Esophagus mucosa (tissue), 1 donor: ENCODE data around the gene ZRANB1. TPM values are rescaled to one million over a fixed set of nuclear protein-coding genes. Genes with fewer than 3 reads are reported as not detected.

Experiments
- ATAC-seq: fragments of 200-7000 bp; cut with Tn5 transposase; one replicate; pipeline ENCODE4 v1.9.1; 2020
- total RNA-seq: library from RNA; stranded (reverse); gene quantifications from one replicate; pipeline ENCODE4 v1.2.4, GENCODE V29; 2023
- donor health status: DM: yes; HTN: yes; CAD: no.

The ZRANB1 gene
- total RNA-seq, 1 donor from 2014 or later = 14.2 TPM

DNA sequence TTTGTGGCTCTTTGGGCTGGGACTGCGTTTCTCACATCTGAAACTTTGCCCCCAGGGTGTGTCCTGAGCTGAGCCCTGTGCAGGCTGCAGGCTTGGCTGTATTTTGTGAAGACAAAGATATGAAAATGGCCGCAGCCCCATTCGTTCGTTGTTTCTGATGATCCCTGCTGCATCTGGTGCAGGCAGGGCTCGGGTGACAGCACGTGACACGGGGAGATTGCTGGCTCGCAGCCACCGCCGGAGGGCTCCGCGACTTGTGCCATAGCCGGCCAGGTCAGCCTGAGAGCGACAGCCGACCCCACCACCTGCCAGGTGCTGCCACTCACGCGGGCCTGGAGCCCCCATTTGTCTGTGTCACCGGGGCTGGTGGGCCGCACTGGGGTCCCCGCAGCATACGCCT lies 81.3 kb downstream of the ZRANB1 start:
- ATAC-seq = no peak

DNA sequence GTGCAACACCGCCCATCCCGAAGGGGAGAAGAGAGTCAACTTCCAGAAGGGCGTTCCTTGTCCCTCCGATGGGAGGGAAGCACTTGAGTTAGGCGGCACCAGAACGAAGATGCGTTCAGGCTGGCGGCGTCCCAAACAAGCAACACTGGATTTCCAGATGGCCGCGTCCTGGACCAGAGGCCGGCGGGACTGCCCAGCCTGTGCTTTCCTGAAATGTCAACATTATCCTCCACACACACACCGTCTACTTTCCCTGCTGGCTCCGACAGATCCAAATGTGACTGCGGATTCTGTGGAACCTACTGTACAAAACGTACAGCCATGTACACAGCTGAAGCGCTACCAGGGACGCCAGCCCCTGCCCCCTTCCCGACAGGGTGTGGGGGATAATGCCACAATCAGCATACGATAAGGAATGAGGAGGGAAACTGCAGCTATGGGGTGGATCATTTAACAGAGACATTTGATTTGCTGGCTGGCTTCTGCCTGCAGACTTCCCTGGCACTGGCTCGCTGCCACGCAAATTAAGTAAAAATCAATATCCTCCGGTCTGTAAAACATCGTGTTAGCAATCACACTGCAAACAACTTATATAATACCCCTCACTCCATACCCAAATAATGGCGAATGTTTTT lies 82.1 kb downstream of the ZRANB1 start:
- ATAC-seq = no peak

- ATAC-seq = no peak
Measured at GRCh38 chr10:125024497-125025234, 82.7 kb downstream of the ZRANB1 start.

DNA sequence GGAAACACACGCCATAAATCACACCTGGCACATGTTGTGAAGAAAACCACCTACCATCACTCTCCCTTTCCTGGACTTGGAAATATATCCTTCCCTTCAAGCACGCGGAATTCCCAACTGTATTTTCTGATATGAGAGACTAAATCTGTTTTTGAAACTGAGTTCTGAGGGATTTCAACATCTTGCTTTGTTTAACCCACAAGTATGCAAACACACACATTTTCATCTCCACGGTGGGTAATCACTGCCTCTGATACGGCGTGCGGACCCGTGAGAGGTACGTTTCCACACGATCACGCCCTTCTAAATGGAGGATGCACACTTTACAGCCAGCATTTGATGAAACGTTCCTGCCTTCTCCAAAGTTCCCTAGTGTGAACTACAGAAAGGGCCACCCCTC lies 83.4 kb downstream of the ZRANB1 start:
- ATAC-seq = no peak

DNA sequence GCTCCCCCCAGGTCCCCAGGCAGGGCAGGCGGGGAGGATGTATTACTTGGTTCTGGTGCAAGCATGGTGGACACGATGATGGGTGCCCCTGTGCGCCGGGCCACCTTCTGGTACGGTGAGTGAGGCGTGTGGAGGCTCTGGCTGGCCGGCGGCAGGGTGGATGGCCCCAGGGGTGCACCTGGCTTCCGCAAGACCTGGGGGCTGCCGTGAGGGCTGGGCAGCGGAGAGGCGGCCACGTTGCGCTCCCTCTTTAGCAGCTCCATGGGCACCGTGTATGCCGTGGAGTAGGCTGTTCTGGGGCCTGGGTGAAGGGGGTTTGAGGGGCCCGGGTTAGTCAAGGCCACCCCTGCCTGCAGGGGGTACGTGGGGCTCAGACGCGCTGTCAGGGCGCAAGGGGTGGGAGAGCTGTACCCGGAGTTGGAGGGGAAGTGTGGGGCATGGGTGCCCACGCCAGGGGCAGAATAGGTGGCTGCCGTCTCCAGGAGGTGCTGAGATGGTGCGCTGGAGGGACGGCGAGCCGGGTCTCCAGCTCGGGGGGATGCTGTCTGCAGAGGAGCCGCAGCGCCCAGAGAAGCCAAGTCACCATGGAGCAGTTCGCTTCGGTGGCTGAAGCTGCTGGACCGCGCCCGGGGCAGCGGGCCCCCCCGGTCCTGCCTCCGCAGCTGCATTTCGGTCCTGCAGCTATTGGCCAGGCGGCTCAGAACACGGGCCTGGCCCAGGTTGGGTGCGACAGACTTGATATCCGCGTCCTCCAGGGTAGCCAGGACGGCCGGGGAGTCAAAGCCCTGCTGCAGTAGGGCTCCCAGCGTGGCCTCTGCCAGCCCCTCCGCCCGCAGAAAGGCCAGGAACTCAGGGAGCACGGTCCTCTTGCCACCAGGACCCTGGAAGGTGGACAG lies 84.4 kb downstream of the ZRANB1 start:
- no peak for ATAC-seq

DNA sequence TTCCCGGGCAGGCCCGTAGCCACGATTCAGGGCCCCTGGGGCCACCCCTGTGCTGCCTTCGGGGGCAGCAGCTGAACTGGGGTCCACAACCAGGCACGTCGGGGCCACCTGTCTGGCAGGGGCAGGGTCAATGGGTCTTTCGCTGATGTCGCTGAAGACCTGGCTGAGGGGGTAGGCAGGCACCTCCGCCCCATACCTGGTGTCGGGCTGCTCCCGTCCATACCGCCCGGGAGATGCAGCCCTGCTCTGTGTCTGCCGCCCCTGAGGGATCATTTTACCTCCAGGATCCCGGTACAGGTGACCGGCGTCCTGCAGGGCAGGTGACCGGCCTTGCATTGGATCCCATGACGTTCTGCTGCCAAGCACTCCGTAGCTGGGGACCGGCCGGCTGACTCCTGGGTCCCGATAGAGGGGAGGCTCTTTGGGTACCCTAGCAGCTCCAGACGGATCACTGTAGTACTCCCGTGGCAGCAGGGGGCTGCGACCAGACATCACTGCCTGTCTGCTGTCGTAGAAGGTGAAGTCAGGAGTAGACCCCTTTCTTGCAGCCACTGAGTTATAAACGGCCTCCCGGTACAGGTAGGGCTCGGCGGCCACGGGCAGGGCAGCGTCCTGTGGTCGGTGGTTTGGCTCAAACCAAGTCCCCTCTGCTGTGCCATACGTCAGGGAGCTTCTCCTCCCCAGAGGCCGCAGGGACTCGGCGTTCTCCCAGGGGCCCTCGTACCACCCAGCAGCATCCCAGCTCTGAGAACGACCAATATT lies 85.2 kb downstream of the ZRANB1 start:
- ATAC-seq = no peak

GRCh38 chr10:125027871-125028869 lies 86.2 kb downstream of the ZRANB1 start:
- peak; percentile 62 for ATAC-seq

DNA sequence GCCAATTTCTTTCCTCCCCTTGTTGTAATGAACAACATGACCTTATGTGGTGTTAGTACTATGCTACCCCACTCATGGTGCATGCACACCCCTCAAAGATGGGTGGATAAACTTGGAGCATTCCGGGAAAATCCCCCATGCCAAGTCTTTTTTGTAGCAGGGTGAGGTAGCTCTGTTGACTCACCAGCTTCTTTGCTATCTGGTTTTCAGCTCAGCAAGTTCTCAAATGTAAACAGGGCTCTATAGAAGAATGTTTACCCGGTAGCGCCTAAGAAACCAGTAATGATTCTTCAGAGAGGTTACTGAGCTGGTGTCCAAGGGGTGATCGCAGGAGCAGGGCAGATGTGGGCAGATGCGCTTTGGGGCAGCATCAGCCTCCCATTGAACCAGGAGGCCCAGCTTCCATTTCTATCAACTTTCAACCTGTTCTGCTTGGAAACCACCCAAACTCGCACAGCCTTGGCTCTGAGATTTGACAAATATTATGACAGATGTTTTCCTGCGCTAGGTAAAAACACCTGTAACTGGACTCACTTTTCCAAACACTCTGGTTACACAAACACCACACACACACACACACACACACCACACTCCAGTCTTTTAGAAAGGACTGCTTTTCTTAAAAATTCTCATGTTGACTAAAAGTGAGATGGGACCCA lies 87.8 kb downstream of the ZRANB1 start:
- ATAC-seq = peak; percentile 55

DNA sequence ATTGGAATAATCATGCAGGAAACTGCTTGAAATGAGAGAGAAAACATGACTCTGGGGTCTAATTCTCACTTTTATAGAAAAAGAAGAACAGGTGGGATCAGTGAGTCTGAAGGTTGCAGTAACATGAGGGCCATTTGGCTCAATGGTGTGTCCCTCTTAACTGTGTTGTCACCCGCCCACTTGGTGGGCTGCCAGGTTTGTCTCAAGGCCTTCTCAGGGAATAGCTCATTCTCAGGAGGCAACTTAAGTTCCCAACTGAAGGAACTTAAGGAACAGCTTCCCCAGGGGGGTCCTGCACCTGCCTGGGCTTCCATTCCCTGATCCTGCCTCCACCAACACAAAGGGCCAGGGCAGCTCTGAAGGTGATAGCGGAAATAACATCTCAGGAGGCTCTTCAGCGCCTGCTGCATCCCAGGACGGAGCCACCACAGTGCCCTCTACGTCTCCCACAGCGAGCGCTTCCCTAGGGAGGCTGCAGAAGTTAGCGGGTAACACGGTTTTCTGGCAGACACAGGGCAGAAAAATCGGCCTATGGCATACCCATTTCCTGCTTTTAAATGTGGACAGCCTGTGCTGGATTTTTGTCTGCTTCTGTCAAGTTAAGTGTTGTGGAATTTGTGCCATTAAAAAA lies 88.8 kb downstream of the ZRANB1 start:
- ATAC-seq = no peak

GRCh38 chr10:125032474-125033020 lies 90.6 kb downstream of the ZRANB1 start:
- peak; percentile 4 for ATAC-seq

DNA sequence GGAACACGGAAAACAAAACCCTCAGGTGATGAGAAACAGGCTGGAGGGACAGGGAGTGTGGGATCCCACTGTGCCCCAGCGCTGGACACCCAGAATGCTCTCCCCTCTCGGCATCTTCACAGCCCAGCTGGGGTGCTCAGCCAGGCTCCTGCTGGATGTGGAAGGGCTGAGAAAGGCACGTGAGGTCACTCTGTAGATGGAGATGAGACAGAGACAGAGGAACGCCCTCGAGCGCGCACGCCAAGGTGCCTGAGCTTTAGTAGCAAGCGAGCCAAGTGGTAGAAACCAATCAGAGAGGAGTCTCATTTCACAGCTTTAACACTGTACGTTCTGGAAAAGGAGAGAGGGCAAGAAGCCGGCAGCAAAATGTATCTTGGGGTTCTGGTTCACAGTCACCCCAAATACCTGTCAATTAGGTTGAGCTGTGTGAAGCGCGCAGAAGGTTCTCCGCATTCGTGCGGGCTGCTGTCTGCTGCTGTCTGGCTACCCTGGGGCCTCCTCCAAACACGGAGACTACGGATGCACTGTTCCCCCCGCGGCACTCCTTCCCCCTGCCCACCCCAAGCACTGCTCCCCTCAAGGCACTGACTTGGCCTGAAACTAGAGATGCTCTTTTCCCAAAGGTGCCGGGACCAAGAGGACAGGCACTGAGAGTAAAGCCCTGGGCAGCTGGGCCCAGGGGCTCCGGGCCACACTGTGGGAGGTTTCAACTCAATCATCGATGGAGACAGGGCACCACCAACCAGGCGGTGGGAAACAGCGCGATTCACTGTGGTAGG lies 91.4 kb downstream of the ZRANB1 start:
- ATAC-seq = no peak

GRCh38 chr10:125034675-125035074 lies 92.8 kb downstream of the ZRANB1 start:
- ATAC-seq = no peak

DNA sequence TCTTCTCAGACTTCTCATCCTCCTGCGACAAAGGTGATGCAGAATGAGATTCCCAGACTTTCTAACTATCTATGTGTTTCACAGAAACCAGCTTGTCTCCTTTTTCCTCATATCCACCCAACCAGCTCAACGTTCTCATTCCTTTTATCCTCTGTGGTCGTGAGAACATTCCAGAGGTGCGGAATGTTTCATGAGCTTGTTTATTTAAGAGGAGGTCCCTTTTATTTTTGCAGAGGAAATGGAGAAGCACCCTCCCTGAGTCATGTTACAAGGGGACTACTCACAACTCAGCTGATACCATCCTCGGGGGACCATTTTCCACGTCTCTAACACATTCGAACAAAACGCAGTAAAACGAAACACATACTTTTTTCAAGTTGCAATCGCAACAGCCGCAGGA lies 93.2 kb downstream of the ZRANB1 start:
- no peak for ATAC-seq

GRCh38 chr10:125035588-125036295 lies 93.8 kb downstream of the ZRANB1 start:
- no peak for ATAC-seq

GRCh38 chr10:125037145-125037877 lies 95.4 kb downstream of the ZRANB1 start:
- ATAC-seq = peak; percentile 86
